Naive B cell (primary cell): Measurements from ENCODE around the gene MBNL3. TPM values are rescaled to one million over a fixed set of nuclear protein-coding genes. Genes with fewer than 3 reads are reported as not detected.

Experiments
- ATAC-seq, 2 donors: fragments of 150-1000 bp; cut with Tn5 transposase; 2 replicates each; pipeline ENCODE4 v1.10.0; 2021; ENCODE audit warnings: low read depth in 2 of 2, mild to moderate bottlenecking in 2 of 2, moderate library complexity in 2 of 2
- DNase-seq: peaks from one replicate; pipeline ENCODE4 v3.0.0; 2022
- H3K27ac Mint-ChIP-seq, 6 donors: one replicate each; pipeline ENCODE4 v1.8.0; 2020 to 2022; ENCODE audit warnings: mild to moderate bottlenecking in 6 of 6, mixed read lengths in 6 of 6, moderate library complexity in 5 of 6, inconsistent platforms in 2 of 6
- H3K27me3 Mint-ChIP-seq, 3 donors: one replicate each; pipeline ENCODE4 v1.8.0; 2021 to 2022; ENCODE audit warnings: mixed read lengths in 3 of 3, mild to moderate bottlenecking in 1 of 3
- H3K36me3 Mint-ChIP-seq, 2 donors: one replicate each; pipeline ENCODE4 v1.8.0; 2020 to 2022; ENCODE audit warnings: mixed read lengths in 2 of 2, inconsistent platforms in 1 of 2, mild to moderate bottlenecking in 1 of 2
- H3K4me1 Mint-ChIP-seq, 3 donors: one replicate each; pipeline ENCODE4 v1.8.0; 2020 to 2022; ENCODE audit warnings: mixed read lengths in 3 of 3, inconsistent platforms in 1 of 3, mild to moderate bottlenecking in 1 of 3, moderate library complexity in 1 of 3
- H3K4me3 Mint-ChIP-seq, 8 donors: one replicate each; pipeline ENCODE4 v1.8.0; 2020 to 2022; ENCODE audit warnings: mild to moderate bottlenecking in 8 of 8, mixed read lengths in 8 of 8, moderate library complexity in 8 of 8, inconsistent platforms in 2 of 8
- H3K9me3 Mint-ChIP-seq, 7 donors: one replicate each; pipeline ENCODE4 v1.8.0; 2020 to 2022; ENCODE audit warnings: mixed read lengths in 7 of 7, mild to moderate bottlenecking in 5 of 7, inconsistent platforms in 2 of 7, moderate library complexity in 1 of 7
- polyA plus RNA-seq, 6 donors: library from polyadenylated mRNA; unstranded; fragments of 300-500 nt; fragmentation: Illumina TruSeq; gene quantifications; one replicate each; pipeline ENCODE4 v1.2.3, GENCODE V29; 2021; ENCODE audit warnings: low read depth in 6 of 6

MBNL3 gene
- polyA plus RNA-seq, 6 donors from 2014 or later = 82.4 to 129 (median 104) TPM

- ATAC-seq (no peak), DNase-seq (no peak)
- H3K4me3 Mint-ChIP-seq = no peak overlapping the region
- H3K9me3 Mint-ChIP-seq = peaks cover 0 to 2% (median 0%) of the 10 kb centered on the region in 7 donors
- H3K27me3 Mint-ChIP-seq = peaks cover 0 to 21% (median 0%) of the 10 kb centered on the region in 3 donors
- H3K4me1 Mint-ChIP-seq = peaks cover 0 to 12% (median 6%) of the 10 kb centered on the region in 3 donors
- no peak overlapping the region for H3K27ac Mint-ChIP-seq
- H3K36me3 Mint-ChIP-seq = peaks cover 0 to 5% of the 10 kb centered on the region in 2 donors
Observed at GRCh38 chrX:132433001-132433400, 55.8 kb downstream of the MBNL3 start.

- Mint-ChIP-seq H3K4me3 (no peak overlapping the region), H3K36me3 (no peaks in the 10 kb centered on the region), H3K27me3 (peaks cover 0 to 13% (median 0%) of the 10 kb centered on the region in 3 donors), H3K27ac (no peak overlapping the region), H3K4me1 (peaks cover 13 to 33% (median 13%) of the 10 kb centered on the region in 3 donors), H3K9me3 (peaks cover 0 to 2% (median 0%) of the 10 kb centered on the region in 7 donors)
- DNase-seq (no peak), ATAC-seq (no peak)
Observed at GRCh38 chrX:132428896-132429295, 59.9 kb downstream of the MBNL3 start.

- DNase-seq = no peak
- Mint-ChIP-seq H3K36me3 (peaks cover 0 to 5% of the 10 kb centered on the region in 2 donors), H3K27me3 (no peaks in the 10 kb centered on the region), H3K4me3 (no peak overlapping the region), H3K9me3 (no peaks in the 10 kb centered on the region), H3K4me1 (peaks cover 9 to 36% (median 13%) of the 10 kb centered on the region in 3 donors), H3K27ac (peak overlapping the region in 1 of 6 donors; percentile 9)
- ATAC-seq = no peak
Observed at GRCh38 chrX:132426695-132427281, 62.0 kb downstream of the MBNL3 start.

GRCh38 chrX:132425744-132426318 lies 63.0 kb downstream of the MBNL3 start:
- Mint-ChIP-seq H3K4me1 (peaks cover 9 to 36% (median 13%) of the 10 kb centered on the region in 3 donors), H3K4me3 (no peak overlapping the region), H3K27ac (no peak overlapping the region), H3K27me3 (no peaks in the 10 kb centered on the region), H3K36me3 (peaks cover 0 to 5% of the 10 kb centered on the region in 2 donors), H3K9me3 (no peaks in the 10 kb centered on the region)
- no peak for DNase-seq
- no peak for ATAC-seq

GRCh38 chrX:132423323-132423722 lies 65.5 kb downstream of the MBNL3 start:
- H3K4me1 Mint-ChIP-seq = peaks cover 6 to 34% (median 17%) of the 10 kb centered on the region in 3 donors
- H3K27me3 Mint-ChIP-seq = no peaks in the 10 kb centered on the region
- H3K9me3 Mint-ChIP-seq = no peaks in the 10 kb centered on the region
- peak overlapping the region in 2 of 6 donors; percentile 1 to 51 for H3K27ac Mint-ChIP-seq
- DNase-seq = no peak
- H3K4me3 Mint-ChIP-seq = no peak overlapping the region
- no peak for ATAC-seq
- peaks cover 0 to 16% of the 10 kb centered on the region in 2 donors for H3K36me3 Mint-ChIP-seq

- Mint-ChIP-seq H3K27me3 (no peaks in the 10 kb centered on the region), H3K4me1 (peaks cover 7 to 16% (median 8%) of the 10 kb centered on the region in 3 donors), H3K27ac (no peak overlapping the region), H3K4me3 (no peak overlapping the region), H3K36me3 (peaks cover 0 to 3% of the 10 kb centered on the region in 2 donors), H3K9me3 (no peaks in the 10 kb centered on the region)
- ATAC-seq (no peak), DNase-seq (no peak)
Observed at GRCh38 chrX:132415012-132415411, 73.8 kb downstream of the MBNL3 start.

GRCh38 chrX:132414404-132414803 lies 74.4 kb downstream of the MBNL3 start:
- no peaks in the 10 kb centered on the region for H3K9me3 Mint-ChIP-seq
- H3K27me3 Mint-ChIP-seq = no peaks in the 10 kb centered on the region
- no peak overlapping the region for H3K4me3 Mint-ChIP-seq
- H3K27ac Mint-ChIP-seq = no peak overlapping the region
- ATAC-seq (no peak), DNase-seq (no peak)
- H3K36me3 Mint-ChIP-seq = no peaks in the 10 kb centered on the region
- peaks cover 7 to 20% (median 10%) of the 10 kb centered on the region in 3 donors for H3K4me1 Mint-ChIP-seq

- Mint-ChIP-seq H3K36me3 (no peaks in the 10 kb centered on the region), H3K4me3 (peak overlapping the region in 1 of 8 donors; percentile 47), H3K9me3 (no peaks in the 10 kb centered on the region), H3K27me3 (no peaks in the 10 kb centered on the region), H3K27ac (peak overlapping the region in 1 of 6 donors; percentile 12), H3K4me1 (peaks cover 9 to 25% (median 11%) of the 10 kb centered on the region in 3 donors)
- ATAC-seq = no peak
- no peak for DNase-seq
Observed at GRCh38 chrX:132413459-132413858, 75.4 kb downstream of the MBNL3 start.

GRCh38 chrX:132412208-132412607 lies 76.6 kb downstream of the MBNL3 start:
- DNase-seq = no peak
- no peaks in the 10 kb centered on the region for H3K36me3 Mint-ChIP-seq
- no peaks in the 10 kb centered on the region for H3K9me3 Mint-ChIP-seq
- no peaks in the 10 kb centered on the region for H3K27me3 Mint-ChIP-seq
- no peak overlapping the region for H3K27ac Mint-ChIP-seq
- ATAC-seq = no peak
- H3K4me1 Mint-ChIP-seq = peaks cover 9 to 32% (median 21%) of the 10 kb centered on the region in 3 donors
- no peak overlapping the region for H3K4me3 Mint-ChIP-seq

GRCh38 chrX:132411310-132411977 lies 77.4 kb downstream of the MBNL3 start:
- Mint-ChIP-seq H3K27me3 (no peaks in the 10 kb centered on the region), H3K4me3 (no peak overlapping the region), H3K36me3 (no peaks in the 10 kb centered on the region), H3K27ac (no peak overlapping the region), H3K4me1 (peaks cover 9 to 29% (median 21%) of the 10 kb centered on the region in 3 donors), H3K9me3 (no peaks in the 10 kb centered on the region)
- ATAC-seq (no peak), DNase-seq (no peak)

- DNase-seq = no peak
- Mint-ChIP-seq H3K9me3 (no peaks in the 10 kb centered on the region), H3K27me3 (no peaks in the 10 kb centered on the region), H3K4me3 (no peak overlapping the region), H3K36me3 (peaks cover 5 to 7% of the 10 kb centered on the region in 2 donors), H3K27ac (peak overlapping the region in 2 of 6 donors; percentile 51 to 70), H3K4me1 (peaks cover 9 to 29% (median 20%) of the 10 kb centered on the region in 3 donors)
- no peak for ATAC-seq
Observed at GRCh38 chrX:132409780-132410556, 78.9 kb downstream of the MBNL3 start.

- H3K27ac Mint-ChIP-seq = peak overlapping the region in 1 of 6 donors; percentile 65
- peak; percentile 41 to 69 for ATAC-seq
- no peak for DNase-seq
- H3K9me3 Mint-ChIP-seq = no peaks in the 10 kb centered on the region
- H3K36me3 Mint-ChIP-seq = peaks cover 7 to 11% of the 10 kb centered on the region in 2 donors
- H3K4me3 Mint-ChIP-seq = no peak overlapping the region
- no peaks in the 10 kb centered on the region for H3K27me3 Mint-ChIP-seq
- peaks cover 9 to 26% (median 17%) of the 10 kb centered on the region in 3 donors for H3K4me1 Mint-ChIP-seq
Observed at GRCh38 chrX:132407691-132408090, 81.1 kb downstream of the MBNL3 start.

GRCh38 chrX:132406106-132406505 lies 82.7 kb downstream of the MBNL3 start:
- Mint-ChIP-seq H3K36me3 (peaks cover 7 to 11% of the 10 kb centered on the region in 2 donors), H3K4me3 (no peak overlapping the region), H3K4me1 (peaks cover 9 to 23% (median 17%) of the 10 kb centered on the region in 3 donors), H3K9me3 (no peaks in the 10 kb centered on the region), H3K27me3 (no peaks in the 10 kb centered on the region), H3K27ac (no peak overlapping the region)
- ATAC-seq (no peak), DNase-seq (no peak)
